GM08714 (cell line): ENCODE data around the gene ABHD16A.

Experiments
- H3K4me3 ChIP-seq: fragments of 200-500 bp; sonication (Bioruptor generic); 2 replicates; pipeline ENCODE4 v1.5.1; 2014; ENCODE audit warnings: mild to moderate bottlenecking, low read length, inconsistent platforms
- ZNF274 ChIP-seq: IDR thresholded peaks from 2 replicates; pipeline ENCODE4 v1.6.1; 2012; ENCODE audit warnings: mild to moderate bottlenecking, low read depth, low read length

Gene ABHD16A

DNA sequence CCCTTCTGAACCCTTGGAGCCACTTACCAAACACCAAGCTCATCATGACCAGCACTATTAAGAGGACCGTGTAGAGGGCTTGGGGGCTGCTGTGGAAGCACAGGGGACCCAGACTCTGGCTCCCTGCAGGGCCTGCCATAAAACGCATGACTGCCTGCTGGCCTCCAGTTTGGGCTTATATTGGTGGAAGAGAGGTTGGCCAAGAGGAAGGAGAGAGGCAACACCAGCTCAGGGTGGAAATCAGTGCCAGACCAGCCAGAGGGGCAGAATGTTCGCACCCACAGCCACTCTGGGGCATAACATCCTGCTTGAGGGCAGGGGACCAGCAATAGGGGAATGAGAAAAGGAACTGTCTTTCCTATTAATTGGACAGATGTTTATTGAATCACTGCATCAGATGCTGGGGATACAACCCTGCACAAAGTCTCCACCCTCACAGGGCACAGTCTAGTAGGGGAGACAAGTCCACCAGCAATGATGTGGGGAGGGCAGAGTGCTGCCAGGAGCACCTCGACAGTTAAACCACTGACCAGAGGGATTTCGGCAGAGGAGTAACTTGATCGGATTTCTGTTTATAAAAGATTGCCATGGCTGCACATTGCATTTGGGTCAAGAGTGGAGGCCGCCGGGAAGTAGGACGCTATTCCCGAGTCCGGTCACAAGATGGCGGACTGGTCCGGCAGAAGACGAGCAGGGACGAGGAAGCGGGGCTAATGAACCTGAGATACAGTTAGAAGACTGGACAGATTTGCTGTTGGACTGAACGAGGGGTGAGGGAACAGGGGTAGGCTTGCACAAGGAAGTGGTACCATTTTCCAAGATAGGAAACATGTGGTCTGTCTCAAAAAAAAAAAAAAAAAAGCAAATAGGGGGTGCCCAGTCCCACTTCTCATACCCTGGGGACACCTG is 22.6 kb downstream of the ABHD16A start, which contains the start of gene LY6G5C:
TSS of gene LY6G5C (minus strand) at position 842 of the 909 bp plus-strand sequence. CDS start at position 148, 694 bp downstream.
- peak within 1 kb of the TSS; percentile 20; the same call in 1 of the 2 replicates for H3K4me3 ChIP-seq
- TF ChIP-seq ZNF274: no peak

DNA sequence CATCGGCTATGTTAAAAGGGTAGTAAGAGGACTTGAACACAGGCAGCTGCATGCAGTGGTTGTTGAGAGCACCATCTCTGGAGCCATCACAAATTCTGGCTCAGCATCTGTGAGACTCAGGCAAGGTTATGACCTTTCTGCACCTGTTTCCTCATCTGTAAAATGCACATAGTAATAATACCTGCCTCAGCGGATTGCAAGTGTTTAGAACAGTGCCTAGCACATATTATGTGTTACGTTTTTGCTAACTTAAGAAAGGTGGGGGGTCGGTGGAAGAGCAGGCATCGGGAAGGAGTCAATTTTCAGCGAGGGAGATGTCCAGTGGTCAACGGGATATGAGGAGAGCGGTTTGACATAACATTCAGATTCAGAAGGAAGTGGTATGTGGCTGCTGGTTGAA is 25.2 kb downstream of the ABHD16A start:
- no peak for TF ChIP-seq ZNF274
- no peak overlapping the region for H3K4me3 ChIP-seq

DNA sequence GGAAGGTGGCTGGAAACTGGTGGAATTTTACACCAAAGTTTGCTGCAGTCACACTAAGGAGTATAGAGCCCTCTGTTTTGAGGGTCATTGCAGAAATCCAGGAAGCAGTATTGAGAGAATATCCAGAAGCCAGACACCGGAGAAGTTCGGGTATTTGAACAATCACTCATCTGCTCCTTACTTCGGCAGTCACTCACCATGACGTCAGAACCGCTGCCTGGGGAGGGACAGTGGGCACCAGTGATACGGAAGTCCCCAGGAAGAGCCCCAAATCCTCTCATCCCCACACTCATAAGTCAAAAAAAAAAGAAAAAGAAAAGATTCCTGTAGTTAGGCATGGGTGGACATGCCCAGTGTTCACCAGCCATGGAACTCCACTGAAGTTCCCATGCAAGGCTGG is 26.2 kb downstream of the ABHD16A start:
- TF ChIP-seq ZNF274: no peak
- no peak overlapping the region for H3K4me3 ChIP-seq

DNA sequence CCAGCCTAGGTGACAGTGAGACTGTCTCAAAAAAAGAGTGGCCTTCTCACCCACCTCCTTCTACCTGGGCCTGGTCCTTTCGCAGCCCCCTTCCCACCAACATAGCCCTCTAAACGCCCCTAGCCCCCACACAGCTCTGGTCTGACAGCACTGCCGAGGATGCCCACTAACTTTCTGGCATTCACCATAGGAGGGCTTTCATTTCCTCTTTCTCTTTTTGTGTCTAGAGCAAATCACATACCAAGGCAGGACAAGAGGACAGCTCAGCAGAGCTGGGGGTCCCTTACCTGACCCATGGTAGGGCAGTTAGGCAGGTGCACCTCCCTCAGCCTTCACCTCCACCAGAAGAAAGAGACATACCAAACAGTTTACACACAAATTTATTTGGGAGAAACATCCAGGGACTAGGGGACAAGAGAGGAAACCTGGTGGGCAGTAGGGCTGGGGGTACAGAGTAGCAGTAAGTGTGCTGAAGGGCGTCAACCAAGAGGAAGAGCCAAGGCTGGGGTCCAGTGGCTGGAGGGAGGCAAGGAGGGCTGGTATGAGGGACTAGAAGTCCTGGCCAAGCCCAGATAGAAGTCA is 26.7 kb downstream of the ABHD16A start:
- no peak for TF ChIP-seq ZNF274
- no peak overlapping the region for H3K4me3 ChIP-seq

DNA sequence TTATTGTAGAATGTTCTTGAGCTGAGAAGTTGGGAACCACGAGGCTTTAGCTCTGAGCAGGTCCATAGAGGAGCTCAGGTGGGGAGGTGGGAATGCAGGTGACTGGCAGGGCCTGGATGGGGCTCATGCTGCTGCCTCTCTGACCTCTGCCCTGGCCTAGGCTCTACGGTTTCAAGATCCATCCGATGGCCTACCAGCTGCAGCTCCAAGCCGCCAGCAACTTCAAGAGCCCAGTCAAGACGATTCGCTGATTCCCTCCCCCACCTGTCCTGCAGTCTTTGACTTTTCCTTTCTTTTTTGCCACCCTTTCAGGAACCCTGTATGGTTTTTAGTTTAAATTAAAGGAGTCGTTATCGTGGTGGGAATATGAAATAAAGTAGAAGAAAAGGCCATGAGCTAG is 33.4 kb downstream of the ABHD16A start, which contains the start of gene LY6G5B:
TSS of gene LY6G5B (plus strand) at position 301 of the 400 bp plus-strand sequence. CDS start 975 bp downstream, outside the sequence.
- TF ChIP-seq ZNF274: no peak
- H3K4me3 ChIP-seq: no peak within 1 kb of the TSS

DNA sequence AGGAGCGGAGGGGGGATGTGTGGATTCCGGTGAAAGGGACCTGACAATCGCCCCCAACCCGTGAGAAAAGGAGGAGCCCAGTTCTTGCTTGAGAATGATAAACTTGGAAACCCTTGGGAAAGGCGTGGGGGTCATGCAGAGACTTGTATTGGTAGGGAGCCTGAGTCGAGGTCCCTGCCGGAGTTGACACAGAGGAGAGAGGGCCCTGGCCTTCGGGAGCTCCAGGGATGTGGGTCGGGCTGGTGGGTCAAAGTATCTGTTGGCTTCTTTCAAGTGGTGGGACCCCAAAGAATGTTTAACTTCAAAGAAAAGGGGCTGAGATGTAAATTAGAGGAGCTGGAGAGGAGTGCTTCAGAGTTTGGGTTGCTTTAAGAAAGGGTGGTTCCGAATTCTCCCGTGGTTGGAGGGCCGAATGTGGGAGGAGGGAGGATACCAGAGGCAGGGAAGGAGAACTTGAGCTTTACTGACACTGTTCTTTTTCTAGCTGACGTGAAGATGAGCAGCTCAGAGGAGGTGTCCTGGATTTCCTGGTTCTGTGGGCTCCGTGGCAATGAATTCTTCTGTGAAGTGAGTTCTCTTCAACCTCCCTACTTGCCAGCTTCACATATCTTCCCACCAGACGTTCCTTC is 36.7 kb downstream of the ABHD16A start:
- TF ChIP-seq ZNF274: no peak
- H3K4me3 ChIP-seq: peak overlapping the region; percentile 93

DNA sequence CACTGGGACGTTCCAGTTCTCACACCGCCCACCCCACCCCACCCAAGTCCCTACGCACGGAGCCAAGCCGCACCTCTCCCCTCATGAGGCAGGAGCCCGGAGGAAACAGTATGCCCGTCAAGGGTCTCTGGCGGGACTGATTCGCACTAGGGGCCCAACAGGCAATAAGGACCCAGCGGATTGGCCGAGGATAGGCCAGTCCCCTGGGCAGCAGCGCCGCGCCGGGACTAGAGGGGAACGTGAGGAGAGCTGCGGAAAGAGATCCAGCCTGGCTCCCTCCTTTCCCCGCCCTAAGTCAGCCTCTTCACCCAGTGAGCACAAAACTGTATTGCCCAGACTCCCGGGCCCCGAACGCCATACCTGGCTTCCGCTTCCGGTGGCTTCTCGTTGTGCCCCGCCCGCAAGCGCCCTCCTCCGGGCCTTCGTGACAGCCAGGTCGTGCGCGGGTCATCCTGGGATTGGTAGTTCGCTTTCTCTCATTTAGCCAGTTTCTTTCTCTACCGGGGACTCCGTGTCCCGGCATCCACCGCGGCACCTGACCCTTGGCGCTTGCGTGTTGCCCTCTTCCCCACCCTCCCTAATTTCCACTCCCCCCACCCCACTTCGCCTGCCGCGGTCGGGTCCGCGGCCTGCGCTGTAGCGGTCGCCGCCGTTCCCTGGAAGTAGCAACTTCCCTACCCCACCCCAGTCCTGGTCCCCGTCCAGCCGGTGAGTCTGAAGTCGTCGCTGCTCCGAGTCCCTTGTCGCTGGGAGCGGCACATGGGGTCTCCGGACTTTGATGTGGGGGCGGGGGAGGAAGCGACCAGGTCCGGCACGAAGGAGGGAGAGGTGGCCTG is 37.4 kb downstream of the ABHD16A start, which contains the start of gene CSNK2B:
TSS of gene CSNK2B (plus strand) at position 580 of the 836 bp plus-strand sequence. CDS start 752 bp downstream, outside the sequence.
- TF ChIP-seq ZNF274: no peak
- peak within 1 kb of the TSS; percentile 93 for H3K4me3 ChIP-seq

DNA sequence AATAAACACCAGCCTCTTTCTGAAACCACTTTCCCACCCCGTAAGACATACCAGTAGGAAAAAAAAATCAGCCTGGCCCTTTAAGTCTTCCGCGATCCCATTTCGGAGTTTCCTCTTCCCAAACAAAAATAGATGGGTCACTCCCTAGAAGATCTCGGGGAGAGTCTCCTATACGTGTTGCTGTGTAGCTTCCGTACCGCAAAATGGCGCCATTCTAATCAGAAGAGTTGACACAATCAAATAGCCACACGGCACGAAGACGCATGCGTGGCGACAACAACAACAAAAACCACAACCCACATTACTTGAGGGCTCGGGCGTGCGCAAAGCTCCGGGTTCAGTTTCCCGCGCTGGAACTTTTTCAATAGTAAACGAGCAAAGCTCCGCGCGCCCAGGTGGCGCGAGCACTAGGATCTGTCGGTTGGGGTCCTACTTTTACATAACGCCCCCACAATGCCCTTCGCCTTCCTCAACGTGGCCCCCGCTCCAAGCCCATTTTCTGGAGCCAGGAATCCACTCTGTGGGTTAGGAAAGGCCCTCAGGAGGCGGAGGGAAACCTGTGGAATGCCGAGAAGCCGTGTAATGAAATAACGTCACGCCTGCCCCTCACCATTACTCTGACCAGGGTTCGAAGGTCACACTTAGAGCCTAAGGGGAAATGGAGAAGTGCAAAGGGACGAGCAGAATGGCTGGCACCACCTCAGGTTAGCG is 38.2 kb downstream of the ABHD16A start, which contains the start of gene GPANK1:
TSS of gene GPANK1 (minus strand) at position 208 of the 711 bp plus-strand sequence. CDS start 519 bp downstream, outside the sequence.
- no peak for TF ChIP-seq ZNF274
- H3K4me3 ChIP-seq: peak within 1 kb of the TSS; percentile 91

DNA sequence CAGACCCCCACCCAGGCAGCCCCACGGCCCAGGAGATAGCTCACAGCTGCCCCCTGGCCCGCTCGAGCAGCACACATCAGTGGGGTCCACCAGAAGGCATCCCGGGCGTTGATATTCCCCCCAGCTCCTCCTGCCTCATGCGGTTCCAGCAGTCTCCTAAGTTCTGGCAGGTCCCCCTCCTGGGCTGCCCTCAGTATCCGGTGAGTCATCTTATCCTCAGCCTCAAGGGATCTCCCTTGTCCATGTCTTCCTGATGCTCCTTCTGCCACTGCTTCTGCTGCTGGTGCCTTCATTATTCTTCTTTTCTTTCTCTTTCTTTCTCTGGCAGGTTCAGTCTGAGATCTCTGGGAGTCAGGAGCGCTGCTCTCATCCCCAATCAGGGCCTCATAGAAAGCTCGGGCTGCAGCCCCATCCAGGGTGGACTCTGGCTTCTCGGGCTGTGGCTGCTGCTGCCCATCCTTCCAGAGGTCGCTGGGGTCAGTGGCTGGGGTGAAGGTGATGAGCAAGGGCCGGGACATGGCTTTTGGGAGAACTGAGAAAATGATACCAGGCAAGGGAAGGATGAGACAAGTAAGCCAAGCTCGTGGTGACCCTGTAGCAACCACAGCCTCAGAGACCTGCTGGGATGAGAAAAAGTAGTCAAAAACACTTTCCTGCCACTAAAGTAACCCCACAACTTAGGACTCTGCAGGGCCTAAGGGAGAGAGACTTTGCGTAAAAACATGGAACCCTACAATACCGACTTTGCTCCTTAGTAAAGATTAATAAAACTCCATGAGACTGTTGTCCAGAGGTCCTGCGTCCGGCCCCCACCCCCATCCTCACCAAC is 38.9 kb downstream of the ABHD16A start:
- H3K4me3 ChIP-seq: peak overlapping the region; percentile 91
- no peak for TF ChIP-seq ZNF274

DNA sequence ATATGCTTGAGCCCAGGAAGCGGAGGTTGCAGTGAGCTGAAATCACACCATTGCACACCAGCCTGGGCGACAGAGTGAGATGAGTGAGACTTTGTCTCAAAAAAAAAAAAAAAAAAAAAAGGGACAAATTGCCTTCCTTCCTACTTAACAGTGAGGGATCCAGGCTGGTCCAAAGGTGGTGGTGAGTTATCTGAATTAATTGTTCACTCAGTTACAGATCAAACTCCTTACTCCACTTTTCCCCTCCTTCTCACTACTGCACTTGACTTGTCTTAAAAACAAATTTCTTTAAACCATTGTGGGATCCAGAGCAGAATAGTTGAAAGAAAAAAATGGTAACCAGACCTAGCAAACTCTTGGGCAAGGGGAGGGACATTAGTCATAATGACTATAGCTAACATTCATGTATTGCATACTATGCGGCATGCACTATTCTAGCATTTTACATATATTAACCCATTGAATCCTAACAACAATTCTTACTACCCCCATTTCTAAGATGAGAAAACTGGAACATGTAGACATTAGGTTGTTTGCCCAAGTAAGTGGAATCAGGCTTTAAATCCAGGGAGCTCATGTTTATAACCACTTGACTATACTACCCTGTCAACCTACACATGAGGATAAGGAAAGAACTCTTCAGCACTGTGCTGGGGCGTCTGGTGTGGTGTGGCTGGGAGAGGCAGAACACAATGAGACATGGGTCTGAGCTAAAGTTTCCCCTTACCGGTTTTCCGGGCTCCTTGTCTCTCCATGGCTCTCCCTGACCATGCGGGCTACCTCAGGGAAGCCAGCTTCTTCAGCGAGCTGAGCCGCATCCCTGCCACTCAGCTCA is 39.8 kb downstream of the ABHD16A start:
- H3K4me3 ChIP-seq: peak overlapping the region; percentile 91; the same call in 1 of the 2 replicates
- no peak for TF ChIP-seq ZNF274

DNA sequence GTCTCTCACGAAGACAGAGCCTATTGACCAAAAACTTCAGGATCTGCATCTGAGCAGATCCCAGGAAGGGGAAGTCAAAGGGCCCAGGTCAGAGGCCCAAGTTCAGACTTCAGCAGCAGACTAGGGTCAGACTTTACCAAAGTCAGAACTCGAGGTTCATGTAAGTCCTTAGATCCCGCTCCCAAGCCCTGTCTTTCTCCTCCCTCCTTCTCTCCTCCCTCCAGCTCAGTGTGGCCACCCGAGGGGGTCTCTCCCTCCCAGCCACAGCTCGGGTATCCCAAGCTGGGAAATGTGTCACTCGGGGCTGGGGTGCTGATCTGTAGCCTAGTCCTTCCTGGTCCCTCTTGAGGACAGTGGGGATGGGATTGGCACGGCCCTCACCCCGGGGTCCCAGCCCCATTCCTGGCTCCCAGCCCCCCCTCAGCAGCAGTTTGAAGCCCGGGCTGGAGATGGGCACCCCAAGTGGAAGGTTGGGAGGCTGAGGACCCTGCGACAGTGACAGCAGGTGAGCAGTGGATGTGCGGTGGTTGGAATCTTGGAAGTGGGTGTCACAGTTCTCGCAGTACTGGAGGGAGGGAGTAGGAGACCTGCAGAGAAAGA is 40.9 kb downstream of the ABHD16A start:
- no peak for TF ChIP-seq ZNF274
- H3K4me3 ChIP-seq: peak overlapping the region; percentile 1; the same call in 1 of the 2 replicates
